CD4-positive, CD25-positive, alpha-beta regulatory T cell (primary cell): ENCODE results near the gene NR1D2. TPM values are rescaled to one million over a fixed set of nuclear protein-coding genes. Genes with fewer than 3 reads are reported as not detected.
"Not testable (repeated sequence)": the region's sequence is repeated elsewhere in the genome, so short reads cannot be mapped to it uniquely, and the experiment has no call there.

Experiments
- ATAC-seq, 2 donors: fragments of 150-1000 bp; cut with Tn5 transposase; one replicate each; pipeline ENCODE4 v1.10.0; 2021; ENCODE audit warnings: low read depth in 2 of 2, moderate number of reproducible peaks in 2 of 2, moderate library complexity in 1 of 2
- DNase-seq, 3 donors: peaks; one replicate each; pipeline versions ENCODE4 v3.0.0 to v3.0.0-alpha.2; 2012 to 2022; ENCODE audit warnings: mixed read lengths in 1 of 3
- H3K27ac ChIP-seq: one replicate; pipeline ENCODE4 v1.7.0; 2013; ENCODE audit warnings: mild to moderate bottlenecking, low read length; ENCODE audit not compliant: insufficient read depth, poor library complexity, severe bottlenecking
- H3K27me3 ChIP-seq: one replicate; pipeline ENCODE4 v1.7.0; 2013; ENCODE audit warnings: low read length; ENCODE audit not compliant: control insufficient read depth, insufficient read depth
- H3K36me3 ChIP-seq: one replicate; pipeline ENCODE4 v1.7.0; 2013; ENCODE audit warnings: mild to moderate bottlenecking, low read length, moderate library complexity; ENCODE audit not compliant: control insufficient read depth, insufficient read depth
- H3K4me1 ChIP-seq: 2 replicates; pipeline ENCODE4 v1.7.0; 2013; ENCODE audit warnings: mild to moderate bottlenecking, low read length; ENCODE audit not compliant: insufficient read depth, control insufficient read depth, poor library complexity, severe bottlenecking
- H3K4me3 ChIP-seq: one replicate; pipeline ENCODE4 v1.7.0; 2013; ENCODE audit warnings: low read depth, mild to moderate bottlenecking, low read length, moderate library complexity
- H3K9me3 ChIP-seq, 2 experiments: 1 replicate in 1 of 2; 2 replicates in 1 of 2; pipeline ENCODE4 v1.7.0; 2013; ENCODE audit warnings: low read length in 2 of 2, mild to moderate bottlenecking in 1 of 2, moderate library complexity in 1 of 2; ENCODE audit not compliant: control insufficient read depth in 2 of 2
- H3K27ac Mint-ChIP-seq, 3 donors: one replicate each; pipeline ENCODE4 v1.8.0; 2020 to 2022; ENCODE audit warnings: mild to moderate bottlenecking in 3 of 3, mixed read lengths in 3 of 3, moderate library complexity in 2 of 3
- H3K27me3 Mint-ChIP-seq: one replicate; pipeline ENCODE4 v1.8.0; 2022; ENCODE audit warnings: mild to moderate bottlenecking, mixed read lengths
- H3K36me3 Mint-ChIP-seq: one replicate; pipeline ENCODE4 v1.8.0; 2020; ENCODE audit warnings: mixed read lengths
- H3K4me1 Mint-ChIP-seq, 4 donors: one replicate each; pipeline ENCODE4 v1.8.0; 2020 to 2022; ENCODE audit warnings: mixed read lengths in 4 of 4, mild to moderate bottlenecking in 1 of 4
- H3K4me3 Mint-ChIP-seq, 4 donors: one replicate each; pipeline ENCODE4 v1.8.0; 2020 to 2022; ENCODE audit warnings: mild to moderate bottlenecking in 4 of 4, mixed read lengths in 4 of 4, moderate library complexity in 3 of 4
- H3K9me3 Mint-ChIP-seq, 7 donors: one replicate each; pipeline ENCODE4 v1.8.0; 2020 to 2022; ENCODE audit warnings: mixed read lengths in 7 of 7, mild to moderate bottlenecking in 3 of 7, moderate library complexity in 2 of 7
- polyA plus RNA-seq, 4 donors: library from polyadenylated mRNA; unstranded; fragments of 300-500 nt; fragmentation: Illumina TruSeq; gene quantifications; one replicate each; pipeline ENCODE4 v1.2.3, GENCODE V29; 2021
- total RNA-seq: library from RNA; stranded (reverse); gene quantifications from one replicate; pipeline ENCODE4 v1.2.3, GENCODE V29; 2022

NR1D2 gene
- 113 TPM for total RNA-seq
- 10 to 100 TPM; 35.9 to 47.5 (median 43.9) TPM for polyA plus RNA-seq

- DNase-seq, result peak; percentile 77 to 87 (median 78)
- no peaks in the 10 kb centered on the region for H3K36me3 ChIP-seq
- Mint-ChIP-seq H3K4me3 (peak within 1 kb of the TSS; percentile 86 to 94 (median 89)), H3K9me3 (no peaks in the 10 kb centered on the region), H3K4me1 (peaks cover 27 to 46% (median 32%) of the 10 kb centered on the region in 4 donors), H3K27me3 (peaks cover 27% of the 10 kb centered on the region), H3K27ac (peak within 1 kb of the TSS; percentile 85 to 97 (median 94)), H3K36me3 (peaks cover 8% of the 10 kb centered on the region)
- no peaks in the 10 kb centered on the region for H3K27me3 ChIP-seq
- peak within 1 kb of the TSS; percentile 93 for H3K27ac ChIP-seq
- H3K4me1 ChIP-seq, result peaks cover 27% of the 10 kb centered on the region
- H3K9me3 ChIP-seq, result no peaks in the 10 kb centered on the region
- H3K4me3 ChIP-seq, result peak within 1 kb of the TSS; percentile 85
- peak; percentile 54 to 59 for ATAC-seq
These were observed at the start of gene NR1D2 for GRCh38 chr3:23944861-23945662. Gene NR1D2, plus strand, starts transcription at chr3:23945286. Its CDS starts 293 bp downstream, at chr3:23945579.

DNA sequence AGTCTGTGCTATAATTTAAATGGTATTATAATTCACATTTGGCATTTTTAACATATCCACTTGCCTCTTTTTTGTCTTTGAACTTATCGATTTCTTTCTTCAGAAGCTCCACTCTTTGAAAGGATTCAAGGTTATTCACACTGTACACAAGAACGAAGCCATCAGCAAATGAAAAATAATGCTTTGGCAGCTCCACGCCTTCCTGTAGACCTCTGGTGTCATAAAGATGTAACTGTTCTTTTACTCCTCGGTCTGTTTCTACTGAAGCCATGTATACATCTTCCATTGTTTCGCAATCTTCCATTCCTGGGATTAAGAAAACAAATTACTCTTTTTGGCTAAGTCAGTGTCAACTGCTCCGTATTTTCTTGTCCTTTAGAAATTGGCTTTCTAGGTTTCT is 44.3 kb upstream of the NR1D2 start:
- Histone ChIP-seq H3K9me3 (no peaks in the 10 kb centered on the region), H3K27ac (no peak overlapping the region), H3K4me3 (no peak overlapping the region), H3K27me3 (no peaks in the 10 kb centered on the region), H3K4me1 (no peaks in the 10 kb centered on the region), H3K36me3 (peaks cover 5% of the 10 kb centered on the region)
- no peak for DNase-seq
- Mint-ChIP-seq H3K36me3 (peaks cover 46% of the 10 kb centered on the region), H3K9me3 (peaks cover 0 to 1% (median 0%) of the 10 kb centered on the region in 7 donors), H3K27ac (no peak overlapping the region), H3K4me3 (no peak overlapping the region), H3K4me1 (peaks cover 0 to 12% (median 5%) of the 10 kb centered on the region in 4 donors), H3K27me3 (no peaks in the 10 kb centered on the region)
- no peak for ATAC-seq

- Mint-ChIP-seq H3K36me3 (peaks cover 39% of the 10 kb centered on the region), H3K4me1 (peaks cover 0 to under 1% (median 0%) of the 10 kb centered on the region in 4 donors), H3K27ac (no peak overlapping the region), H3K9me3 (peaks cover 0 to 1% (median 0%) of the 10 kb centered on the region in 7 donors), H3K27me3 (no peaks in the 10 kb centered on the region), H3K4me3 (no peak overlapping the region)
- Histone ChIP-seq H3K27me3 (no peaks in the 10 kb centered on the region), H3K36me3 (no peaks in the 10 kb centered on the region), H3K9me3 (no peaks in the 10 kb centered on the region), H3K4me3 (no peak overlapping the region), H3K27ac (no peak overlapping the region), H3K4me1 (no peaks in the 10 kb centered on the region)
- DNase-seq (no peak), ATAC-seq (no peak)
These were observed 40.5 kb upstream of the NR1D2 start for GRCh38 chr3:23904545-23904944.

- Histone ChIP-seq H3K4me1 (no peaks in the 10 kb centered on the region), H3K27me3 (no peaks in the 10 kb centered on the region), H3K36me3 (no peaks in the 10 kb centered on the region), H3K9me3 (no peaks in the 10 kb centered on the region), H3K27ac (no peak overlapping the region), H3K4me3 (no peak overlapping the region)
- H3K27me3 Mint-ChIP-seq, result no peaks in the 10 kb centered on the region
- H3K4me3 Mint-ChIP-seq, result peak overlapping the region in 1 of 4 donors; percentile 58
- ATAC-seq, result no peak
- peaks cover 26% of the 10 kb centered on the region for H3K36me3 Mint-ChIP-seq
- H3K27ac Mint-ChIP-seq, result no peak overlapping the region
- H3K9me3 Mint-ChIP-seq, result no peaks in the 10 kb centered on the region
- H3K4me1 Mint-ChIP-seq, result peaks cover 6 to 15% (median 8%) of the 10 kb centered on the region in 4 donors
- DNase-seq, result no peak
These were observed 35.7 kb upstream of the NR1D2 start for GRCh38 chr3:23909341-23909740.

- no peaks in the 10 kb centered on the region for H3K36me3 ChIP-seq
- H3K27me3 Mint-ChIP-seq, result peaks cover 4% of the 10 kb centered on the region
- no peaks in the 10 kb centered on the region for H3K9me3 ChIP-seq
- no peak overlapping the region for H3K27ac Mint-ChIP-seq
- H3K27me3 ChIP-seq, result no peaks in the 10 kb centered on the region
- no peak overlapping the region for H3K4me3 ChIP-seq
- peaks cover 15 to 28% (median 21%) of the 10 kb centered on the region in 4 donors for H3K4me1 Mint-ChIP-seq
- DNase-seq, result no peak
- no peak overlapping the region for H3K27ac ChIP-seq
- H3K4me3 Mint-ChIP-seq, result no peak overlapping the region
- H3K36me3 Mint-ChIP-seq, result peaks cover 15% of the 10 kb centered on the region
- no peak for ATAC-seq
- H3K4me1 ChIP-seq, result peaks cover 7% of the 10 kb centered on the region
- no peaks in the 10 kb centered on the region for H3K9me3 Mint-ChIP-seq
These were observed 33.7 kb upstream of the NR1D2 start for GRCh38 chr3:23911397-23911796.

DNA sequence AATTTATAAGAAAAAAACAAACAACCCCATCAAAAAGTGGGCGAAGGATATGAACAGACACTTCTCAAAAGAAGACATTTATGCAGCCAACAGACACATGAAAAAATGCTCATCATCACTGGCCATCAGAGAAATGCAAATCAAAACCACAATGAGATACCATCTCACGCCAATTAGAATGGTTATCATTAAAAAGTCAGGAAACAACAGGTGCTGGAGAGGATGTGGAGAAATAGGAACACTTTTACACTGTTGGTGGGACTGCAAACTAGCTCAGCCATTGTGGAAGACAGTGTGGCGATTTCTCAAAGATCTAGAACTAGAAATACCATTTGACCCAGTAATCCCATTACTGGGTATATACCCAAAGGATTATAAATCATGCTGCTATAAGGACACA is 32.8 kb upstream of the NR1D2 start:
- H3K4me3 Mint-ChIP-seq, H3K4me1 ChIP-seq, H3K4me3 ChIP-seq, H3K36me3 ChIP-seq, H3K27me3 ChIP-seq, H3K9me3 ChIP-seq, ATAC-seq, H3K27ac ChIP-seq, H3K9me3 Mint-ChIP-seq, H3K27me3 Mint-ChIP-seq, DNase-seq: not testable (repeated sequence)
- peaks cover 17 to 35% (median 24%) of the 10 kb centered on the region in 4 donors for H3K4me1 Mint-ChIP-seq
- H3K27ac Mint-ChIP-seq, result peak overlapping the region in 1 of 3 donors; percentile 17
- peaks cover 14% of the 10 kb centered on the region for H3K36me3 Mint-ChIP-seq

DNA sequence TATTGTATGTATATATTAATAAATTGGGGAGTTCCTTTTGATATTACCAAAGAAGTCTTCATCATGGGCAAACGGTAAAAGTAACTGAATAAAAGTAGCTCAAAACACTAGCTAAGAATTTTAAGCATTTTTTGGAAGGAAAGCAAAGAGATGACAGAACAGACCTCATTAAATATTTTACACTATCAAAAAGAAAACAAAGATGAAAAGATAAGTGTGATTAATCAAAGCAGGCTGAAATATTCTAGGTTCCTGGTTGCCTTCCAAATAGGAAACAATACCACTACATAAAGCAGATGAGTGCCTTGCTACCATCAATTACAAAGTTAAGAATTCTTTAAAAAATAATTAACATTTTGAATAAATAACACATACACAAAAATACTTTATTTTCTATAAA is 31.9 kb upstream of the NR1D2 start:
- H3K9me3 Mint-ChIP-seq, result no peaks in the 10 kb centered on the region
- H3K36me3 Mint-ChIP-seq, result peaks cover 19% of the 10 kb centered on the region
- no peak for DNase-seq
- Histone ChIP-seq H3K9me3 (no peaks in the 10 kb centered on the region), H3K36me3 (peaks cover 1% of the 10 kb centered on the region), H3K27ac (no peak overlapping the region), H3K27me3 (no peaks in the 10 kb centered on the region), H3K4me1 (peaks cover 16% of the 10 kb centered on the region), H3K4me3 (no peak overlapping the region)
- no peak overlapping the region for H3K27ac Mint-ChIP-seq
- no peak for ATAC-seq
- H3K4me3 Mint-ChIP-seq, result no peak overlapping the region
- peaks cover 23 to 42% (median 26%) of the 10 kb centered on the region in 4 donors for H3K4me1 Mint-ChIP-seq
- peaks cover 10% of the 10 kb centered on the region for H3K27me3 Mint-ChIP-seq
